ENCODE results near the gene TCERG1L.
"Not testable (repeated sequence)": the region's sequence is repeated elsewhere in the genome, so short reads cannot be mapped to it uniquely, and the experiment has no call there.

TCERG1L gene

DNA sequence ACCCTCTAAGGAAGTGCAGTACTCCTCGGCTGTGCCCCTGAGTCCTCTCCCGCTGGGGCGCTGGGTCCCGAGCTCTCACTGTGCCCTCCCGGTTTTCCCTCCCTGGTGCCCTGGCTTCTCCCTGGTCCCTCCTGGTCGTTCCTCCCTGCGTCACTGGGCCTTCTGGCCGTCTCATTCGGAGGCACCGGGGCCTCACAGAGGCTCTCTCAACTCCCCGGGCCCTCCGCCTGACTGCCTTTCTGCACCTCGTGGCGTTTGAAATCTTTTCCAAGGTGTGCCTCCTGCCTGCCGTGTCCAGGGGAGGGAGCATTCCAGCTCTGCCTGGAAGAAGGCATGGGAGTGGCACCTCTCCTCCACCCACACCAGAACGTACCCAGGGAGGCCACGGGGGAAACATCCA is 174.3 kb downstream of the TCERG1L start:
- DNase-seq: no peak

DNA sequence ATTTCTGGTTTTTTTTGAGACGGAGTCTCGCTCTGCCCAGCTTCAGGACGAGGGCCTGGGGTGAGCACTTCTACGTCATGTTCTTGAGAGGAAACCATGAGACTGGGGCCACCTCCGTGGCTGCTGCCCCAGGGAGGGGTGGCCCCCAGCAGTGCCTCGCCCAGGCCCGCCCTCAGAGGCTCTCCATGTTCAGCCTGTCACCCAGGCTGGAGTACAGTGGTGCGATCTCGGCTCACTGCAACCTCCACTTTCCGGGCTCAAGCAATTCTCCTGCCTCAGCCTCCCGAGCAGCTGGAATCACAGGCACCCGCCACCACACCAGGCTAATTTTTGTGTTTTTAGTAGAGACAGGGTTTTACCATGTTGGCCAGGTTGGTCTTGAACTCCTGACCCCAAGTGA is 175.2 kb downstream of the TCERG1L start:
- DNase-seq: not testable (repeated sequence)

DNA sequence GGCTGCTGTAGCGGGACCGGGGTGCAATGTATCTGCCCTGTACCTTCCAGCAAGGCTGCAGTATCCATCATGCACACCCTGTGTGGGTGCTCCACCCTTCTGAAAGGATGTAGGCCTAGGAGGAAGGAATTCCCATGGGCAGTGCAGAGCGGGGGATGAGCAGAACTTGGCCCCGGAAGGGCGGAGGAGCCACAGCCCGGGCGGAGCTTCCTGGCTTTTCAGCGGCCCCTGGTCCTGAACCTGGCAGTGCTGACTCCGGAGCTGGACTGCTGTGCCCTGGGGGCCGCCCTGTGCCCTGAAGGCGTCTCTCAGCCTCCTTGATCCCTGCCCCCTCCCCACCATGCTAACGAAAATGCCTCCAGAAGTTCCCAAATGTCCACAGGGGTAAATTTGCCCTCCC is 175.8 kb downstream of the TCERG1L start:
- no peak for DNase-seq

DNA sequence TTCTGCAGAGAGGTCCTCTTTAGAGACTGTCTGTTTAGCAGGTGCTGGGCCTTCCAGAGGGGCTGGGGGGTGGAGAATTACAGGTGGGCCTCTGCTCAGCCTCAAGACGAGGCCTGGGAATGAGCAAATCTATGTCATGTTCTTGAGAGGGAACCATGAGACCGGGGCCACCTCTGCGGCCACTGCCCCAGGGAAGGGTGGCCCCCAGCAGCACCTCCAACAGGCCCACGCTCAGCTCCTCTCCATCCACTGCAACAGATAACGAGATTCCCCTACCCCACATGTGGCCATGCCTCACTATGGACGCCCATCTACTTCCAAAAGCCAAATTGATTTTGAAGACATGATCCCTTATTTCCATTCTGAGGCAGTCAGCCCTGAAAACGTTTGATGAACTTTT is 176.9 kb downstream of the TCERG1L start:
- DNase-seq: no peak

DNA sequence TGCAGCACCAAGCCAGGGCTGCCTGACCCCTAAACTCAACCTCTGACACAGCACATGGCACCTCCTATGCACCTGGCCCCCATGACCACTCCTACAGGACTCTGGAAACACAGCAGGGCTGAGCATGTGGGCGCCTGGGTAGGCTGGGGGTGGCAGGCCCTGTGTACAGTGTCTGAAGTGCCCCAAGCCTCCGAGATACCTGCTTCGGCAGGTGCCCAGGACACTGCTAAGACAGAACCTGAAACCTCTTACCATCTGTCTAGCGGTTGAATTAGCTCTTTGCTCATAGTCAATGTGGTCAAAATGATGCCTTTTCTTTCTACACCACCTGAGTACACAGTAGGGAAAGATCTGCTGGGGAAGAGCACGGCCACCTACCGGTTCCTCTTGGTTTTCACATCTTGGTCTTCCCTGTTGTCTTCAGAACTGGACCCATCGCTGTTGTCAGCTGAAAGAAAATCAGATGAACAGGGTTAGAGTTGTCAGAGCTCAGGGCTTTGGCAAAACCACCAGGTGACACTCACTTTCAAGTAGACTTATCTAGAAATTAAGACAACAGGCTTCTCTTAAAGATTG is 177.4 kb downstream of the TCERG1L start:
- DNase-seq: no peak

DNA sequence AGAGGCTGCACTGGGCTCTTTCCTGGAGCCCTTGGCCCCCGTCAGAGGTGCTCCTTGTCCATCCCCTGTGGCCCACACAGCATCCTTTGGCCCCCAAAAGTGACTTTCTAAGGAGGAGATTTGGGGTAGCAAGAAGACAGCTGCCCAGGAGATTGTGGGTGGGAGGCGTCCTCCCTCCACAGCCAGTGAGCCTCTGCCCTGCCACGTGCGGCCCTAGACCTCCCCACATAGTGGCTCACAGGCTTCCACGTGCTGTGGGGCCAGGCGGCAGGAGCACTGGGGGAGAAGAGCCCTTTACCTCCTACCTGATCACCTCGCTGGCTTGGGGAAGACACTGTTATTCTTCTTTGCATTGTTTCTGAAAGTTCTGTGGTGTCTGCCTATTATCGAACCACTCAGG is 178.8 kb downstream of the TCERG1L start:
- DNase-seq: no peak

DNA sequence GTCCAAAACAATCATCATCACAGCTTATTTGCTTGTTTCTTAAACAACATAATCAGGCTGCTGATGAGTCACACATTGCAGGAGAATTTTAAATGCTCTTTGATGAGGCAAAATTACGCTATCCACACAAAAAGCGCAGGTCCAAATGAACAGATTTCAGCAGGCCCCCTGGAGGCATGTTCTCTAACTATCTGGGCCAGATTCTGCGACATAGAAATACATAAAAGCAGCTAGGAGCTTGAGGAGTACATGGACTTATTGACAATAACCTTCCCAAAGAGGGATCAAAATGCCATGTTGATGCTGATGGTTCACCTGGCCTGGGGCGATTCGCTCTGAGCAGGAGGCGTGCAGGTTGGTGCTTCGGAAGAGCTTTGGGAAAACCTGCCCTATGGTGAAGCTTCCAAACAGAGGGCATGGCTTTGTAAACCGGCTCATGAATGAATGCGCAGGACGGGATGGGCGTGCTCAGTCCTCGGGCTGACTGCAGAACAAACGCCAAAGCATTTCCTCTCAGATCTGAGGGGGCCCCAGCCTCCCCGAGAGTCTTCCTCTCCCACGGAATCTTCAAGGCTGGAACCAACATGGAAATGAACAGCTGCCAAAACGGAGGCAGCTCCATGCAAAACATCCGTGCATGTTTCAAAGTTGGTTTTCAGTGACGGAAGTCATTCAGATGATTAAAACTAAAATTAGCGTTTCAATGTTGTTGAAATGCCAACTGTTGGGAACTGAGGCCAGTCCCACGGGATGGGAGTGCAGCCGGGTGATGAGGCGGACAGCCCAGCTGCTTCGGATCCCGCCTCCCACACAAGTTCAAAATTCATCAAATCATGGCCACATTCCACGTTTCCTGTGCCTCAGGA is 179.6 kb downstream of the TCERG1L start:
- DNase-seq: no peak

DNA sequence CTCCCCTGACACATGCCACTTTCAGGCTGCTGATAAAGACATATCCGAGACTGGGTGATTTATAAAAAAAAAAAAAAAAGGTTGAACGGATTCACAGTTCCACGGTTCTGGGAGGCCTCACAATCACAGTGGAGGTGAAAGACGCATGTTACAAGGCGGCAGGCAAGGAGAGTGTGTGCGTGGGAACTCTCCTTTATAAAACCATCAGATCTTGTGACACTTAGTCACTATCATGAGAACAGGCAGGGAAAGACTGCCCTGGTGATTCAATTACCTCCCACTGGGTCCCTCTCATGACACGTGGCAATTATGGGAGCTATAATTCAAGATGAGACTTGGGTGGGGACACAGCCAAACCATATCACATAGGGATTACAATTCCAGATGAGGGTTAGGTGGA is 181.5 kb downstream of the TCERG1L start:
- DNase-seq: no peak

DNA sequence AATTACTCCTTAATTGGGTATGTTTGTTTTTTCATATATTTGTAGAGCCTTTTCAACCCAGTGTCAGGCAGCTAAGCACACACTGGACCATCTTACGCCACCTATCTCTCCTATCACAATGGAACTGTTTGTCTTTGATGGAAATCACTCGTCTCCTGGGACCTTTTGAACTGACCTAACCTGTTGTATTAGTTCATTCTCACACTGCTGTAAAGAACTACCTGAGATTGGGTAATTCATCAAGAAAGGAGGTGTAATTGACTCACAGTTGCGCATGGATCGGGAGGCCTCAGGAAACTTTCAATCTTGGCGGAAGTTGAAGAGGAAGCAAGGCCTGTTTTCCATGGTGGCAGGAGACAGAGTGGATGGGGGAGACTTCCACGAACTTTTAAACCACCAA is 182.0 kb downstream of the TCERG1L start:
- no peak for DNase-seq

DNA sequence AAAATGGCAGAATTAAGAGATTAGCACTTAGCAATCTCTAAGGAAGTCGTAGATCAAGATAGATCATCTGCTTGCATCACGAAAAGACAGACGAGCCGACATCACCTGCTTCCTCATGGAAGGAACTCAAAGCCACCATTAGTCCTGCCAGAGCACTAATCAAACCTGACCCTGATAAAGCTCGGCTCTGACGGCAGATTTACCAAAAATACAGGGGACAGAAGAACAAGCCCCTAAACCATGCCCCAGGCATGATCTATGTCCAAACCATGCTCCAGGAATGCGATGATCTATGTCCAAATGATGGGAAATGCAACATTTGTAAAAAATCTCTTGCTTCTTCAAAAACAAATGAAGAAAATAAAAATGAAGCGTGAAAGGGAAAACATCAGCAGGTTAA is 182.8 kb downstream of the TCERG1L start:
- no peak for DNase-seq

DNA sequence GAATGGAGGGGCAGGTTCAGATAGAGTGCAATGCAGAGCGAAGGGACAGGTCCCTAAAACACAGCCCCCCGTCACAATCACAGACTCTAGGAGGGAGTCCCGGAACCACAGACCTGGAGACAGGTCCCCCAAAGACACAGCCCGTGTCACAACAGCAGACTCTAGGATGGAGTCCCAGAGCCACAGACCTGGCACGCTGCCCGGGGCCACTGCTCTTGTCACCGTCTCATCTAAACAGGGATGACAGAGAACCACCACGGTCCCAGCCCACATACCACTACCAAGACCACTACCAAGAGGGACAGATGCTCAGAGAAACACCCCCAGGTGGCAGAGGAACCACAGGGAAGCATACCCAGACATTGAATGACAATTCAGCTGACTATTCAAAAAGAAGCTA is 183.9 kb downstream of the TCERG1L start:
- DNase-seq: no peak

DNA sequence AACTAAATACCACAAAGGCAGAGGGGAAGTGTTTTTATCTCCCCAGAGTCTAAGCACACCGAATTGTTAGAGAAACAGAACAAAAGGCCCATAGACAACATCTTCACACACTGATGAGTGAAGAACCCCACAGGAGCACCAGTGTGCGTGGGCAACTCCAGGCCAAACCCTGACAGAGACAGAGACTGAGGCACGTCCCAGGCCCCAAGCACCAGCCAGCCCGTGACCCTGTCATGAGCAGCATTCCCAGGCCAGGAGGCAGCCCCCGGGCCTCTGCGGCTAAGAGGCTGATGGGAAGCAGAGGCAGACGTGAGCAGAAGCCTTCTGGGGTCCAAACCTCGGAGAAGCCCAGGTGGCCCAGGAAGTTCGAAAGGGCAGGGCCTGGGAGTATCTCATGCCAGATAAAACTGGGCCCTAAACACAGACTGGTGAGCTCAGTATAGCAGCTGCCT is 184.4 kb downstream of the TCERG1L start:
- DNase-seq: no peak

DNA sequence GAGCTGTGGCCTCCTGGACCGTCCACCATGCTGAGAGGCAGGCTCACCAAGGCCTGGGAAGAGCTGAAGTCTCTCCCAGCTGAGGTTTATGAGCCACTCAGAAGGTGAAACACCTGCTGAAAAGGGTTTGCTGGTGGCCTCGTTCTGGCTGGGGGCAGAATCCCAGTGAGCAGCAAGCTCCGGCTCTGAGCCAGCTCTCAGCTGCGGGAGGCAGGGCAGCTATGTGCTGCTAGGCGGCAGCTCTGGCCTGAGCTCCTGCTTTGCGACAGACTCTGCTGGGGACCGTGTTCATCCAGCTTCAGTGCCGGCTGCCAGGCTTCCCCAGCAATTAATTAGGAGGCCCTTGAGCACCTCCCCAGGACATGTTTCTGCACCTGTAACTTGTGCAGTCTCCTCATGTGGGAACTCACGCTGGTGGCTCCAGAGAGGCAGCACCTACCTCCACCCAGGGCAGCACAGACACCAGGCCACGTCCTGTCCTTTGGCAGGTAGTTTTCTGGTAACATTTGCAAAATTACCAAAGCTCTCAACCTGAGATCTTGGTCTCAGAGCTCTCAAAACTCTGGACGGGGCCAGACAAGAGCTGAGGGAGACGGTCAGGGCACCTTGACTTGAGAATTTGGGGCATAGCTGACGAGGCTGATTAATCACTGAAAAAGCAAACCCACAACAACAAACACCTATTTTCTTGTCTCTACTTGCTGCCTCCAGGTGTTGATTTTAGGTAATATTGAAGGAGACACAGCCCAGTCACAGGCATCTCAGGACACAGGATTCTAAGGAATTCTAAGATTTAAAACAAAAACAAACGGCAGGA is 185.0 kb downstream of the TCERG1L start:
- DNase-seq: no peak

DNA sequence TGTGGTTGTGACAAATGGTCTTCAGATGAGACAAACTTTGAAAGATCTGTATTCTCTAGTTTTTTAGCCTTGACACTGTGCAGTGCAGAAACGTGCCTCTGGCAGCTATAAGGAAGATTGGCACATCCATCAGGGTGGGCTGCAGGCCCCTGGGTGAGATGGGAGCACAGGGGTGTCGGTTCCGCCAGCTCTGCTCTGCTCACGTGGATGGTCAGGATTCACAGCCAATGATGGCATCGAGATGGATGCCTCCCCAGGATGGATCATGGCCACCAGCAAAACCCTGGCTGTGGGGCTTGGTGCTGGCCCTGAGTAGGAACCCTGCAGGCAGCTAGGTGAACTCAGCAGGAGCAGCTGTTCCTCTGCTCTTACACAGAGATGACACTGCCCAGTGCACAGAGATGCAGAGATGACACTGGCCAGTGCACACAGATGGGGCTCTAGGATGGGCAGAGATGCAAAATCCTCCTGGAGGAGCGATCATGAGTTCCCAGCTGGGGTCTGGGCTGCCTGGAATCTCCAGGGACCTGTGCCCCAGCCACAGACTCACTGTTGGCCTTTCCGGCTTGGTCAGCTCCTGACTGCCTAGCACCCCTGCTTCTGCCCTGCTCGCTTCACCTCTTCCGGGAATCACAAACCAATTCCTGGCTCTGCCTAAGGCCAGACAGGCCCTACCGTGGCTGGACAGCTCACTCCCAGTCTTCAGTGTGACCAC is 185.9 kb downstream of the TCERG1L start:
- no peak for DNase-seq

DNA sequence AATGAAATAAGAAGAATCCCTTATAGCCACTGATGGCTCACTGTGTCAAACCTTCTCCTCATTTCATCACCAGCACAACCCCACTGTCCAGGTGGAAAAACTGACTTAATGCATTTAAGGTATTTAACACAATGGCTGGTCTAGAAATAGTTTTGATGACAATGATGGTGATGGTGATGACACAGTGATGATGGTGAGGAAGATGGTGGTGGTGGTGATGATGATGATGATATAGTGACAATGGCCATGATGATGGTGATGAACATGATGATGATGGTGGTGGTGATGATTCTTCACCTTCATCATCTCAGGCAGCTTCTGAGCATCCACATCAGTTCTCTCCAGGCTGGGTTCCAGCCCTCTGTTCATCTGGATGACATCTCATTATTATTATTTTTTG is 186.6 kb downstream of the TCERG1L start:
- no peak for DNase-seq

DNA sequence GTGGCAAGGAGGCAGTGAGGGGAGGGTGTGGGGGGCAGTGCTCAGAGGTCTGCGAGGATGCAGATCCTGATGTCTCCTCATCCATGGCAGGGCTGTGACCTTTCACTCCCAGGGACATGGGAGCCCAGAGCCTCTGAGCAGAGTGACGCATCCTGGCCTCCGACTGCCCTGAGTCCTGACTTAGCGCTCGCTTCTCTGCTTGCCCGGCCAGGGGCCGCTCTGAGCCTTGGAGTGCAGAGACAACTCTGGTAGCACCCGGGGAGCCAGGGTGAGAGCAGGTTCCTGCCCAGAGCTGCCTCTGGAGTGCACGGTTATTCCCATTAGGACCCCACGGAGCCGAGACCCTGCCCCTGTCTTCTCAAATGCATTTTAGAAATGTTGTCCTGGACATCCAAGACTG is 188.0 kb downstream of the TCERG1L start:
- DNase-seq: no peak

DNA sequence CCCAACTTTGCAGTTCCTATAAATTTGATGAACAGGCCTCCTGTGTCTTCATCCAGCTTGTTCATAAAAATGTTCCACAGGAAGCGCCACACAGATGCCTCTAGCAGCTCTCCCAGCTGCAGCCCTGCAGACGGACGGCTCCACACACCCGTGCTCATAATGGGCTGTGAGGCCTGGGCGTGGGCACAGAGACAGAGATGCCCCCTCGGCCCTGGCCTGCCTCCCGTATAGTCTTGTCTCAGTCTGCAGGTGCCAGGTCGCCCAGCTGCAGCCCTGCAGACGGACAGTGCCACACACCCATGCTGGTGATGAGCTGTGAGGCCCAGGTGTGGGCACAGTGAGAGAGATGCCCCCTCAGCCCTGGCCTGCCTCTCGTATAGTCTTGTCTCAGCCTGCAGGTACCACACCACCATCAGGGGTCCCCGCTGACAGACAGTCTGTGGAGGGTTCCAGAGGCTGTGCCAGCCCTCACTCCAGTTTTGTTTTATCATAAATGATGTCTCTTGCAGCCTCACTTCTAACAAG is 189.9 kb downstream of the TCERG1L start:
- DNase-seq: no peak

DNA sequence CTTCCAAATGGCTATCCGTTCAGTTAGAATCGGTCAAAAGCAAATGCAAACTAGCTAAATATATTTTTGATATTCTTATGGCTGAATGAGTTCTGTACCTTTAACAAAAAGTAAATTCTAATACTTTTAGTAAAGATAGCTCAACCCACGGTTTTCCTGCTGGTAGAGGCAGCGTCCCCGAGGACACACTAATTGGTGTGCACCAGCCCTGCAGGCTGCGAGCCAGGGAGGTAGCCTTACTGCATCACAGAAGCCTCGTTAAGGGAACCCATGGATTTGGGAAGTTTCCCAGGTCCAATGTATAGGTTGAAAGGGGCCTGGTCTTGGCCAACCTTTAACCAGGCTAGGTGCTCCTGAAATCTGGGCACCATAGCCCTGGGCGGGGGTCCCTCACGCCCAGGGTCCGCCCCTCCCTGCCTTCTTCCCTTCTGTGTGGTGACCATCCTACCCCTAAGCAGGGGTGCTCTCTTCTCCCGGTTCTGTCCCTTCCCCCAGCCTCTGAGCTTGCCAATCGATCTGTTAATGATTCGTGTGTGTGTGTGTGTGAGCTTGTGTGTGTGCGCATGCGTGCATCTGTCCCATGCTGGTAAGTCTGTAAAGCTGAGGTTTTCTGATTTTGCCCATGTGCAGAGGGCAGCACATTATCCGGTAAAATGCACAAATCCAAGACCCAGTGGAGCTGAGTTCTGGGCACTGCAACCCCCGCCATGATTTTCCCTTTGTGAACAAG is 191.7 kb downstream of the TCERG1L start:
- DNase-seq: no peak

DNA sequence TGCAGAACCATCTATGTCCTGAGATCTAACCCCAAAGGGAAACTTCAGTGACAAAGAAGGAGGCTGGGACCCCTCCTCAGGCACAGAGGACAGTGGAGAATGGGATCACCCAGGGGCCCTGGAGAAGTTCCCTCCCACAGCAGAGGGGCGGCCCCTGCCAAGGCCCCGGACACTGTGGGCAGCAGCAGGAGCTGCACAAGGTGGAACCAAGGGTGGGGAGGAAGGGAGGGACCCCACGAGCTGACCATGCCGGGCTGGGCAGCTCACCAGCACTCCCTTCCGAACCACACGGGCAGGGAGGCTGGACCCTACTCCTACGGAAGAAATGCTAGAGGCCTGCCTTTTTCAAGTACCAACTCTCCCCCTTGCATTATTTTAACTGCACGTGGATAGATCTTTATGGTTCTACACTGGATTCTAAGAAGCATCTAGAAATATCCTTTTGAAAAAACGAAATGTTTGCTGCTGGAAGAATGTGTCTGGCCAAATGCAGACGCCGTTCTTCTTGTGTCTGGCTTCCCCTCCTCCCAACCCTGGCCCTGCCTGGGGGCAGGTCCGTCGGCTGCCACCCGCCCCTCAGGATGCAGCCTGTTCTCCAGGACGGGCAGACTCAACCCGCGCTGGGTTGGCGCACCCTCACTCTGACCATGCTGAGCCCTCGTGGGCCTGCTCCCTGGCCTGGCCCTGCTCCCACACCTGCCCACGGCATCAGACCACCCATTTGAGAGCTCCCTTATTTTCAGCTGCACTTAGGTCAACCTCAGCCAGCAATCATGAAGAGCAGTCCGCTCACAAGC is 193.9 kb downstream of the TCERG1L start:
- DNase-seq: no peak

DNA sequence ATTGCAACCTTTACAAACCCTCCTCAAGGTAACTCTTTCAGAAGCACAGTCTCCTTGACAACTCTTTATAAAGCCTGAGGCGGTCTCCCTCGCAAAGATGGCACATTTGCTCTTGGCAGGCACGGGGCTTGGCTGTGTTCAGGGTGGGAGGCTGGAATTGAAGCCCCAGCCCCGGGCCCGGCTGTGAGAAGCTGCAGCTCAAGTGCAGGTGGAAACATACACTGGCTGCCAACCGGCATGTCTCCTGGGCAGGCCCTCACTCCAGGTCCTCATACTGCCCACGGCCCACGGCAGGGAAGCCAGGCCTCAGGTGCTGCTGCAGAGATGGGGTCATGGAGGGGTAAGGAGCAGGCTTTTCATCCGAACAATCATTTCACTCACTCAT is 194.5 kb downstream of the TCERG1L start:
- DNase-seq: no peak

All from DMS 273 treated with DMSO at 0.1 percent for 48 hours (cell line).